Left forelimb (tissue), 1 donor: ENCODE results near the gene GALNT16.
"Not testable (repeated sequence)": the region's sequence is repeated elsewhere in the genome, so short reads cannot be mapped to it uniquely, and the experiment has no call there.

Experiments used
- DNase-seq: peaks from one replicate; pipeline ENCODE4 v3.0.0-alpha.2; 2018; ENCODE audit warnings: low spot score

Gene GALNT16

DNA sequence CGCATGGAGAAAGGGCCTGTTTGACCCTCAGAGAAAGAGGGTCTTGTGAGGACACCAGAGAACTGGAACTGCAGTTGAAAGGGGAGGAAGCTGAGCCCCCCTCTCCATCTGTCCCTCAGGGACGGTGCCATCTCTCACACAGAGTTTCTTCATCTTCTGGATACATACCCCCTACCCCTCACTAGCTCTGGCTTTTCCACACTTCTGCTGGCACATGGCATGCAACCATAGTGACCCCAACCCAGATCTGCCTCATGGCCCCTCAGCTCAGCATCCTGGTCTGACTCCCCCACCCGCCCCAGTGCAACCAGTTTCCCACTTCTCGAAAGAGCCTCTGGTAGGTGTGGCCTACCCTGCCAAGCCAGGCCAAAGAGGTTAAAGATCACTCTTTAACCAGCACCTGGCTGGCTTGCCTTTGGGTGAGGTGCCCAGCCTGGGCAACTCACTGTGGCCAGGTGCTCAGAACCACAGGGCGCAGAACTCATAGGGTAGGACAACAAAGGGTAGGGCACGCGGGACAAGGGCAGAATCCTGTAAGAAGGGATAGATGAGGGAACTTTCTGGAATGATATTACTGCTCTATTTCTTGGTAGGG is 25.8 kb downstream of the GALNT16 start:
- DNase-seq, result no peak

DNA sequence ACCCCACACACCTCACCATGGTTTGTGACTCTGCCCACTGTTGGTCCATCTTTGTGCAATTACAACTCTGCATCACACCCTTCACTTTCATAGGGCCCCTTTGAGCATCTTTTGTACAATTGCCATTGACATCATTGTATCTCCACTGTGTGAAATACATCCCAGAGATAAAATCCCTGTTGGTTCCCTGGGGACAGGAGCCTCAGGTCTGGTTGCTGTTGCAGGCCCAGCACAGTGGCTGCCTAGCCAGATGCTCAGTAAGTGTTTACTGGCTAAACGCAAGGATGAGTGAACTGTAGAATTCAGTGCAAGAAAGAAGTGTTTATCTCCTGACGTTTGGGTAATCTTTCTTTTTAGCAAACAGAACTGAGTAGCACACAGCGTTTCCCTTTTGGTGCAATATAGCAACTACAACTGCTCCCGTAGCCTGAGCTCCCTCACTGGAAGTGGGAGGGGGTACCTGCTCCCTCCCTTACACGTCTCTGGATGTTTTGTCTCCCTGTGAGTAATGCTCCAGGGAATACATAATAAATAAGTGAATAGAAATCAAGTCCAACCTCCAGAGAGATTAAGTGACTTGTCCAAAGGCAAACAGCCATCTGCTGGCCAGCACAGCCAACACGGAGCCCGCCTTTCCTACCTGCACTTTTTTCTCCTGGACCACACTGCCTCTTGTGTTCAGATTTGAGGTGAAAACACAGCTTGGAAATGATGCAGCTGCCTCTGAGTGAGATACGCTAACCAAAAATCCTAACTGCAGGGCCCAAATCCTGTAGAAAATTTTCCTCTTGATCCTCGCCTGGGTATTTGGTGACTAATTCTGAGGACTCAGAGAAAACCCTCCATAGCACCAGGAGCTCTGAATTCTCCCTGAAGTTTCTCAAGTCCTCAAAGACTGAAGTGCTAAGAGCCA is 27.4 kb downstream of the GALNT16 start:
- no peak for DNase-seq

DNA sequence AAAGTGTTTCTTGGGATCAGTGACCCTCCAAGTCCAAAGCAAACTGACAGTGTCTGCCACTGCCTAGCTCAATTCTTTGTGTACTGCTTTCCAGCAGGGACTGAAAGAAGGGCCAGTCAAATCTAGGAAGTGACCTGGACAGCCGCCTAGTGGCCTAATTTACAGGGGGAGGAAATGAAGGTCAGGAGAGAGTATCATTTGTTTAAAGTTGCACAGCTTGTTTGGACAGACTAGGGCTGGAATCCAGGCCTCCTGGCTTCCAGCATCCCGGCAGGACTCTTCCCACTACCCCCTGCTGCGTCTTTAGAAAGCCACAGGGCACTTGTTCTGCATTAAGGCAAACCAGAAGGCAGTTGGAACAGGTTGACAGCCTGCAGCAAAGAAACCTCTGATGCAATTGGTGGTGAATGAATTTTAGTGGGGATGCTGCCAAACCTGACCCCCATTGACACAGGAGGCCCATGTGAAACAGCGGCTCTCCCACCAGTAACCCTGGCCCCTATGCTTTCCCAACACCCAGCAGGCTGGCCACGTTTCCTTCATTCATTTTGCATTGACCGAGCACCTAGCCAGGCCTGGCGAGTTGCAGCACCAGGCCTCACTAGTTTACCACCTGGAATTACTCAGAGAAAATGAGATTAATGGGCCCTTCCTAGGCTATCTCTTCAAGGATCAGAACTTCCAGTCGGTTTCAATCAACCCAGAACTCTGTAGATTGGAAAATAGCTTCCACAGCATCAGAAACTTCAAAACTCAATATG is 28.2 kb downstream of the GALNT16 start:
- DNase-seq, result no peak

DNA sequence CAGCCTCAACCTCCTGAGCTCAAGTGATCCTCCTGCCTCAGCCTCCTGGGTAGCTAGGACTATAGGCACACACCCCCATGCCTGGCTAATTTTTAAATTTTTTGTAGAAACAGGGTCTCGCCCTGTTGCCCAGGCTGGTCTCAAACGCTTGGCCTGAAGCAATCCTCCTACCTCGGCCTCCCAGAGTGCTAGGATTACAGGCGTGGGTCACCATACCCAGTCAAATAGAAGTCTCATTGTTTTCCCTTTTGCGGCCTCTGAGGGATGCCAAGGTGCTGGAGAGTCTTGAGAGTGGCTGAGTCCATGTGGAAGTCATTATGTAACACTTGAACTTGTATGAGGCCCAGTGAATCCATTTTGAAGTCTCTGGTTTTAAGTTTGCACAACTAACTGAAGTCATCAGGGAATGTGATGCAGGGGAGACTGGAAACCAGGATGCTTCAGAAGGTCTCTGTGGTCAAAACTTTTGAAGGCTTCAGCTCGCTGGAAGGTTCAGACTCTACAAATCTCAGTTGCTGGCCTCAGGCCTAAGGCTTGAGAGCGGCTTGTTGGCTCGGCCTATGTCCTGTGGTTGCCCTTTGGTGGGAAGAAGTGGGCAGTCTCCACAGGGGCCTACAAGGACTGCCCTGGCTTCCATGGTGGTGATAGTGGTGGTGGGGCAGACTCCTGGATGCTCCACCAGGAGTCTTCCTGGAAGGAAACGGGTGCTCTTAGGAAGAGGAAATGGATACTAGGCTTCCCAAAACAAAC is 29.2 kb downstream of the GALNT16 start:
- DNase-seq, result no peak

DNA sequence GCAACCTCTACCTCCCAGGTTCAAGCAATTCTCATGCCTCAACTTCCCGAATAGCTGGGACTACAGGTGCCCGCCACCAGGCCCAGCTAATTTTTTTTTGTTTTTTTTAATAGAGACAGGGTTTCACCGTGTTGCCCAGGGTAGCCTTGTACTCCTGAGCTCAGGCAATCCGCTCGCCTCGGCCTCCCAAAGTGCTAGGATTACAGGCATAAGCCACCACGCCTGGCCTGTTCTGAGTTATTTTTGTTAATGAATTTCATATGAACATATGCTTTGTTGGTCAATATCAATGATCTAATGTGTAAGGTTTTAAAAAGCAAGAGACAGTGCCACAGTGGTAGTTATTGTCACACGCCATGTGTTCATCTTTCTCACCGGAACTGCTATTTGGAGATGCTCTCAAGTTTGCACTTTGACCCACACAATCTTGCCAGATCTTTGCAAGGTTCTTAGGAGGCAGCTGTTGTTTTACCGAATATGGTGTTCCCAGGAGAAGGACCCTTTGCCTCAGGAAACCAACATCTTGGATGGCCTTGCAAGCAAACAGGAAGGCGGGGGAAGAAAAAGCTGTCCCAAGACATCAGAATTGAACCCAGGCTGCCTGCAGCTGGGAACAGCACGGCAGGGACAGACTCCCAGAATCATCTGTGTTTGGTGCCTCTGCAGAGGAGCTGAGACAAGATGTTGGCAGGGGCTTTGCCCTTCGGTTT is 30.0 kb downstream of the GALNT16 start:
- no peak for DNase-seq

DNA sequence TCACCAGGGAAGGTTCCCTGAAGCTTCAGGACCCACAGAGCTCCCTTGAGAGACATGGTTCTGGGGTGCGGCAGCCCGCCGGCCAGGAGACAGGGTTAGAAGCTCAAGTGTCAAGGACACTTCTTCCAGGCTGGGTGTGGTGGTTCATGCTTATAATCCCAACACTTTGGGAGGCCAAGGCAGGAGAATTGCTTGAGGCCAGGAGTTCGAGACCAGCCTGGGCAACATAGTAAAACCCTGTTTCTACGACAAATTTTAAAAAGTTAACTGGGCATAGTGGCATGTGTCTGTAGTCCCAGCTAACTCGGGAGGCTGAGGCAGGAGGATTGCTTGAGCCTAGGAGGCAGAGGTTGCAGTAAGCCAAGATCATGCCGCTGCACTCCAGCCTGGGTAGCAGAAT is 30.9 kb downstream of the GALNT16 start:
- DNase-seq, result not testable (repeated sequence)

DNA sequence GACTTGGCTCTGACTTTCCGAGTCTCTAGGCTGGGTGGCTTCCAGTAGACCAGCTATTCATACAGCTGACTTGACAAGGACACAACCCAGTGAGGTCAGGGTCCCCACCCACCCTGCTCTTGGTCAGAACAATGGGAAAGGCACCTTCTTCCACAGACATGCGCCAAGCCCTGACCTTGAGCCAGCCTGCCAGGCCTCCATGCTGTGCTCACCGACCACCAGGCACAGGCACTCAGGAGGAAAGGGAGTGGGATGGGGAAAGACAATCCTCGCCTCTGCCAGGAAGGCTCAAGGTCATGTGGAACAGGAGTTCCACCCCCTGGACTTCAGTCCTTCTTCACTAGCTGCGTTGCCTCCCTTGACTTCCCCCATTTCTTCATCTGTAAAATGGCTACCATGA is 31.4 kb downstream of the GALNT16 start:
- DNase-seq, result no peak

DNA sequence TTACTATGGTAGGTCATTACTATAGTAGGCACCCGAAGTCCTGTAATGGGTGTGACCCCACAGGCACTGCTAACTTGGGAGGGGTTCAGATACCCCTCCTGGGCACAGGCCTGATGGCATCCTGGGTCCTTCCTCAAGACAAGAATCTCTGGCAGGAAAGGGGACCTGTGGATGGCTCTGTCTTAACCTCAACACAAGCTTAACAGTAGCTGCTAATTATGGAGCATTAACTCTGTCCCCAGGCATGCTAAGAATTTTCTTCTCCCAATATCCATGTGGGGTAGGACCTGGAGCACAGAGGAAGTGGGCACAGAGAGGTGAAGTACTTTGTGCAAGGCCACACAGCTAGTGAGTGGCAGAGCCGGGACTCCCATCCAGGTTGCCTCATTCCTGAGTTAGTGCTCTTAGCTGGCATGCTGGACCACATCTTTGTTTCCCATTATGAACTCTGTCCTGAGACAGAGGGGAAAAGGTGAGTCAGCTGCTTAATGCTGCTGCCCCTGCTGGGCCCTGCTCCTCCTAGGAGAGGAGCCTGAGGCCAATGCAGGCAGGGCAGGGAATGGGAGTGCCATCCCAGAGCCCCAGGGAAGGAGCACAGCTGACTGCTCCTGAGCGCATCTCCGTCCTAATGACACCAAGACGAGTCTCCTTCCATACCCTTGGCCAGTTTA is 32.1 kb downstream of the GALNT16 start:
- no peak for DNase-seq

DNA sequence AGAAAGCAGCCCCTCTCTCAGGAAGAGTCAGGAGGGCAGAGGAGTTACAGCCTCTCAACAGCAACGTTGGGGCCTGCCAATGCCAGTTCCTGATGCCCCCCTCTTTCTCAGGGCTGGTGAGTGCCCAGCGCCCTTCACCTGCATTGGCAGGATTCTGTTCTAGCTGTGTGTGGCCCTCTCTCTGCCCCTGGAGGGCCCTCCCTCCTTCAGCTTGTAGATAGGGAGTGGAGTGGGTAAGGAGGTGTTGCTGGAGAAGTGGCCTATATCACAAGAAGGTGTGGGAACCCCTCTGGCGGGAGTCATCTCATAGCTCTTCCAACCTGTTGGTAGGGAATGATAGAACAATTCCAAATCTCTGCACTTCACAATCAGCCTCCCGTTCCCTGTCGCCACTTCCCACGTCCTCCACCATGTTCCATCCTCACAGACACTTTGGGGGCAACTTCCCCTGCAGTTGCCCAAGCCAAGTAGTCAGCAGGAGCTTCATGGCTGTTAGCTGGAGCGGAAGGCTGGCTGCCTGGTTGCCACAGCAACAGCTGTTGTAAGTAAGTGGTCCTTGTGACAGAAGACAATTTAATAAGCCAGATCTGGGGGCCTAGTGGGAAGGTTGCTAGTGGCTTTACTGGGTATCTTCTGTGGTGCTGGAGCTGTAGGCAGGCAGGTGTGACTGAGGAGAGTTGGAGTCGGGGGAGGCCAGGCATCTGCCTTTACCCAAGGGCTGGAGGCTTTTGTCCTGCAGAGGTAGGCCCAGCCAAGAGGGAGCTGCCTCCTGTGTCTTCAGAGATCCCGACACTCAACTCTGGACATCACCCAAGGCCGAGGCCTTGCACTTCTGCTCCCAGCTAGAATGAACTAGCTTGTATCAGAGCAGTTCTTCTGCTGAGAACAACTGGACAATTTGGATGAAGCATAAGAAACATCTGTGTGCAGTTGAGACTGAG is 38.4 kb downstream of the GALNT16 start:
- peak; percentile 44 for DNase-seq

DNA sequence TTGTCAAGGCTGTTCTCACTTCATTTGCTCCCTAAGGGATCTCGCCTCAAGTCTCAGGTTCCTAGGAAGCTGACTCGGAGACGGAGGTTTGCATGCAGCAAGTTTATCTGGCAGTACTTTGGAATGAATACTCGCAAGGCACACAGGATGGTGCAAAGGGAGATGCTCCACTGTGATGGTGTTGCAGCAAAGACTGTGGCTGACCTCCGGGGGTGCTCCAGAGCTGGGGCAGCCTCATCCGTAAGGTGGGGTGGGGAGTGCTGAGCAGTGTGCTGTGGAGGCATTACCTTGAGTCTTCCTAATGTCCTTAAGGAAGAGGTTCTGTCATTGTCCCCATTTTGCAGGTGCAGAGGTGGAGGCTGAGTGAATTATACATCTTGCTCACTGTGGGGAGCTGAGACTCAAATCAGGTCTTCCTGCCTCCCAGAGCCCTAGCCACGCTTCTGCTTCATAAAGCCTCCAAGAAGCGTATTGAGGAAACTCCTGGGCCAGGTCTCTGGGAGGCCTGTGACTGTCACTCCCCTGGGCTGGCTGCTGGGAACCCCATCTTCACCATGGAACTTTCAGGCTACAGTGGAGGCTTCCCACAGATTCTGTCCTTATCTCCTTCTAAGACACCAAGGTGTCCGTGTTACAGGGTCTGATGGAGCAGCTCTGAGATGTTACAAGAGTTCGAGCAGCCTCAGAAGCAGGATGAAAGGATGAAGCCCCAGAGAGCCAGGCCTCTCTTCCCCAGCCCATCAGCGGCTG is 39.5 kb downstream of the GALNT16 start:
- peak; percentile 44 for DNase-seq

DNA sequence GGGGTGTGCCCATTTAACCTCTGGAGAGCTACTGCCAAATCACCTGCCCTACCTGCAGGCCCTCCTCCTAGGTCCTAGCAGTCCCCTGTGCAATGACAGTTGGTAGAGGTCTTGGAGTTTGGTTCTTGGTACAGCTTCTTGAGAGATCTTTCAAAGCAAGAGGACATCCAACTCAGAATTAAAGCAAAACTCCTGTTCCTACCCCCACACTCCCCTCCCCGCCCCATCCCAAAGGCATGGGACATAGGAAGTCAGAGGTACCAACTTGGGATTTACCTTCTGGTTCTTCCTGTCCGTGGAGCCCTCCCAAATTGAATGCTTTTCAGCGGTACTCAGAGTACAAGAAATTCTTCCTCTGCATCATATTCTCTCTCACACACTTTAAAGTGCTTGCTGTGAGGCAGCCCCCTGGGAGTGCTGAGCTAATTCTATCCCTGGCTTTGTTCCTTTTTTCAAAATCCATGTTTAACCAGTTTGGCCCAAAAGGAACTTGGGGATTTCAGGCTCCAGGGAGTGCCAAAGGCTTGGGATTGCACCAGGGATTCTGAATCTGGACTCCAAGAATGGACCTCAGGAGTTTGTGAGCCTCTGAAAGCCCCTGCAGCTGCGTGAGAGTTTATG is 40.8 kb downstream of the GALNT16 start:
- peak; percentile 52 for DNase-seq

DNA sequence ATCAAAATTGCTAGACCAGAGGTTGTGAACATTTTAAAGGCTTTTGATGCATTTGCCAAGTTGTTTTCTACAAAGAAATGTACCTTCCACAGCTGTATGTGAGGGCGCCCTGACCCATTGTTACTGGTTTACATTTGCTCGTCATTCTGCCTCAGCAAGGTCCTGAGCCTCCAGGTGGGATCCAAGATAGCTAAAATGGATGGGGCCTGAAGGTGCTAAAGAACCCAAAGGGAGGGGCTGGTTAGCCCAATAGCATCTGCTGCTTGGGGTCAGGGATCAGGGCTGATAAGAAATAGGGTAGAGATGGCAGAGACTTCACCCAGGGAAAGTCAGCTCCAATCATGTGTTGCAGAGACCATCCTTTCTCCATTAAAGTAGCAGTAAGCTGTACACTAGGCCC is 43.1 kb downstream of the GALNT16 start:
- no peak for DNase-seq

DNA sequence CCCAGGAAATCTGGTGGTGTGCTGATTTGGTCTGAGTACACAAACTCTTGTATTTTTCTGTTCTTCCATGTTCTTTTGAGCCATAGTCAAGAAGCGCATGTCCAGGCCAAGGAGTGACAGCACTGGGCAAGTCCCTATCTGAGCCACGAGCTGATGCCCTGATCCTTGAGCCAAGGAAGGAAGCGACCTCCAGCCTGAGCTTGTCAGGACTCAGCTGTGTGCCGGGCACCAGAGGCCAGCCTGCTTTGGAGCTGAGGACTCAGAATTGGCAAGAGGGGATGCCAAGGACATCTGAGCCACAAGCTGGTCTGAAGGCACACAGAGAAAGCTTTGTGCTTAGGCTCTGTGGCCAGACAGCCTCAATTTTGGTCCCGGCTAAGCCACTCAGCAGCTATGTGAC is 52.6 kb downstream of the GALNT16 start:
- peak; percentile 42 for DNase-seq

DNA sequence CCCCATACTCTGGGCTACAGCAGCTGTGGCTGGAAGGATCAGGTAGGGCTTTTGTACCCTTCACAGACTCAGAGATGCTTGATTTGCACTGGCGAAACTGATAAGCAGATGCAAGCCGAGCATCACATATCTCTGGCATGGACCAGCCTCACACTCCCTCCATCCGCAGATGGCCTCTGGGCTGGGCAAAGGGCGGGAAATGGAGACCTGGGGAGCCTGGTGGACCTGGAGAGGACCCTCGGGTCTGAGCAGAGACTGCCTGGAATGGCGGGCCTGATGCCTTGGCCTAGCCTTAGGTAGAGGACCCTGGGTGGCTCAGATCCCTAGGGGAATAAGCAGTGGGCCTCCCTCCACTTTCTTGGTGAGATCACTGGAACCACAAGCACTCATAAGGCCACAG is 53.2 kb downstream of the GALNT16 start:
- DNase-seq, result peak; percentile 11

DNA sequence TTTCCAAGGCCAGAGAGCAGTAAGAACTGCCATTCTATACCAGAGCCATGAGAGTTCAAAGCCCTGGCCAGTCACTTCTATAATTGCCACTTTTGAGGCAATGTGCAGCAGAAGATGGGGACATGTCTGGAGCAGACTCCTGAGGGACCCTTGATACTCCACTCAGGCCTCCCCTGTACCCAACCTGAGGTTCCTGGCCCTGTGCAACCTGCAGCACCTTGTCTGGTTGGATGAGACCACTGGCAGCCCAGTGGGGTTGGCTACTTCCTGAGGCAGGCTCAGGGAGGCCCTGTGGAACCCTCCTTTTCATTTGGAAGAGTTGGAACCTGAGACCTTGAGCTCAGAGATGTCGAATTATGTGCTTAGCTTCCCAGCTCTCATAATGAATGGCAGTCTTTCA is 54.4 kb downstream of the GALNT16 start:
- peak; percentile 22 for DNase-seq

DNA sequence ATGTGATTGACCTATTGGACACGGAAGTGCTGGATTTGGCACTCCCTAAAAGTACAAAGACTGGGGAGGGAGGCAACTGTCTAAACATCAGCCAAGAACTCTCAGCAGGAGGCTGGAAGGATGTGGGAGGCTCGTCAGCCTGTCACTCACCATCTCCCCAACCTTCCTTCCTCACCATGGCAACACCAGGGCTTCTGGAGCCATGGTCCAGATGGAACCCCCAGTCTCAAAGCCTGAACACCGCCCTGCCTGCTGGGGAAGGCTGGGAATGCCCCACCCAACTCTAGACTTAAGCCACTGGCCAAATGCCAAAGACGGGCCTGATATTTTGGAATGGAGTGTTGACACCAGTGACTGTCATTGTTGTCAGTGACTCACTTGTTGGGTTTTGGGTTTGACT is 55.3 kb downstream of the GALNT16 start:
- DNase-seq, result peak; percentile 44

DNA sequence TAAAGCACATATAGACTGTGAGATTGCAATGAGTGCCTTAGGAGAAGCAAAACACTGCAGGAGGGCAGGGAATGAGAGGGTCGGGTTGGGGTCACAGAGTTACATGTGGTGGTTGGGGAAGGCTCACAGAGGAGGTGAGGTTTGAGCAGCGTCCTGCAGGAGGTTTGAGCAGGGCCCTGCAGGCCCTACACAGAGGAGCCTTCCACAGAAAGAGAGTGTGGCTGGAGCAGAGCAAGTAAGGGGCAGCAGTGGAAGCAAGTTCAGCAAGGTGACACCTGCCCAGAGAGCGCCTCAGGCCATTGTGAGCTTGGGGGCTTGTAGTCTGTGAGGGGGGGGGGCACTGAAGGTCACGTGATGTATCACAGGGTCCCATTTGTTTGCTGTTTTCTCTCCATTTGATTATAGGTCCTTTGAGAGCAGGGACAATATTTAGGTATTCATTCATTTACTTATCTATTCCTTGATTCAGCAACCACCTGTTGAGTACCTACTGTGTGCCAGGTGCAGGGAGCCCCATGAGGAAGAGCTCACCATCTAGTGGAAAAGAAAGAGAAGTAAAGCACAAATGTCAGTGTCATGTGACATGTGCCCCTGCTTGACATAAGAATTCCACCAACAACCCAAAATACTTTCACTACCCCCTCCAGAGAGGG is 56.6 kb downstream of the GALNT16 start:
- peak; percentile 52 for DNase-seq
